ENCODE results near the gene XPO5.

The XPO5 gene

GRCh38 chr6:43523284-43523683 lies 52.6 kb downstream of the XPO5 start:
- no peak for DNase-seq (ENCODE audit: extremely low read depth, low read depth)
- no peak for TF ChIP-seq CTCF (IDR thresholded peaks at IDR 0.05; ENCODE audit: low read depth, low read length)

- DNase-seq (ENCODE audit: extremely low read depth, low read depth): no peak
- no peak for TF ChIP-seq CTCF (IDR thresholded peaks at IDR 0.05; ENCODE audit: low read depth, low read length)
Measured at GRCh38 chr6:43522547-43523261, 53.1 kb downstream of the XPO5 start.

GRCh38 chr6:43521836-43522235 lies 54.0 kb downstream of the XPO5 start:
- no peak for TF ChIP-seq CTCF (IDR thresholded peaks at IDR 0.05; ENCODE audit: low read depth, low read length)
- no peak for DNase-seq (ENCODE audit: extremely low read depth, low read depth)

GRCh38 chr6:43520097-43520496 lies 55.7 kb downstream of the XPO5 start:
- TF ChIP-seq CTCF (IDR thresholded peaks at IDR 0.05; ENCODE audit: low read depth, low read length): no peak
- no peak for DNase-seq (ENCODE audit: extremely low read depth, low read depth)

- no peak for TF ChIP-seq CTCF (IDR thresholded peaks at IDR 0.05; ENCODE audit: low read depth, low read length)
- DNase-seq (ENCODE audit: extremely low read depth, low read depth): no peak
Measured at GRCh38 chr6:43517505-43518357, 58.1 kb downstream of the XPO5 start.

- TF ChIP-seq CTCF (IDR thresholded peaks at IDR 0.05; ENCODE audit: low read depth, low read length): no peak
- DNase-seq (ENCODE audit: extremely low read depth, low read depth): peak; percentile 94
Measured at GRCh38 chr6:43516697-43517504, 58.9 kb downstream of the XPO5 start, which contains the start of the genes POLR1C and YIPF3. Gene POLR1C, plus strand, starts transcription at chr6:43517089. Its CDS starts 21 bp downstream, at chr6:43517110. Gene YIPF3, minus strand, starts transcription at chr6:43516926. Its CDS starts 119 bp downstream, at chr6:43516807.

Data from AG09319 (cell line).